Stomach (tissue), 9 donors: Measurements from ENCODE around the gene MYOZ3. TPM values are rescaled to one million over a fixed set of nuclear protein-coding genes. Genes with fewer than 3 reads are reported as not detected.

Experiments used
- DNase-seq, 2 donors: peaks; one replicate each; pipeline versions ENCODE4 v3.0.0 to v3.0.0-alpha.2; 2013 to 2019
- H3K27ac ChIP-seq, 5 donors: fragments of 200-600 bp in 4 of 5; sonication (generic) in 4 of 5; one replicate each; pipeline ENCODE4 v1.5.1; 2013 to 2019; ENCODE audit warnings: mild to moderate bottlenecking in 1 of 5, moderate library complexity in 1 of 5
- H3K27me3 ChIP-seq, 3 donors: fragments of 200-600 bp; sonication (generic); one replicate each; pipeline ENCODE4 v1.5.1; 2017 to 2019; ENCODE audit warnings: mixed run types in 1 of 3
- H3K36me3 ChIP-seq, 4 donors: fragments of 200-600 bp; sonication (generic); 1 replicate in 3 of 4; 2 replicates in 1 of 4; pipeline ENCODE4 v1.5.1; 2016 to 2019
- H3K4me1 ChIP-seq, 4 donors: fragments of 200-600 bp; sonication (generic); one replicate each; pipeline ENCODE4 v1.5.1; 2016 to 2019
- H3K4me3 ChIP-seq, 4 donors: fragments of 200-600 bp; sonication (generic) in 3 of 4; one replicate each; pipeline ENCODE4 v1.5.1; 2016 to 2019; ENCODE audit warnings: mild to moderate bottlenecking in 1 of 4
- H3K9me3 ChIP-seq, 4 donors: fragments of 200-600 bp; sonication (generic); one replicate each; pipeline ENCODE4 v1.5.1; 2016 to 2019
- CTCF ChIP-seq, 7 experiments: fragments of 450-650 bp in 4 of 7; fragments of 200-600 bp in 3 of 7; sonication (generic) in 3 of 7; IDR thresholded peaks; one replicate each; pipeline ENCODE4 v1.5.1; 2016 to 2019; ENCODE audit warnings: antibody characterized with exemption in 7 of 7, control low read depth in 2 of 7, mild to moderate bottlenecking in 1 of 7
- EP300 ChIP-seq: sonication (generic); formaldehyde crosslinking; IDR thresholded peaks from one replicate; pipeline ENCODE4 v1.6.1; 2017; ENCODE audit warnings: antibody characterized with exemption
- POLR2A ChIP-seq, 4 donors: fragments of 450-650 bp; IDR thresholded peaks; one replicate each; pipeline ENCODE4 v1.6.1; 2016; ENCODE audit warnings: antibody characterized with exemption in 4 of 4, control low read depth in 2 of 4, mild to moderate bottlenecking in 1 of 4, moderate library complexity in 1 of 4
- POLR2AphosphoS5 ChIP-seq, 3 donors: sonication (generic); formaldehyde crosslinking; IDR thresholded peaks; one replicate each; pipeline ENCODE4 v1.6.1; 2016; ENCODE audit warnings: antibody characterized with exemption in 3 of 3
- WGBS, 5 donors: extraction: QIAGEN DNeasy Blood & Tissue Kit in 3 of 5; methylation state at CpG; one replicate each; pipeline versions ENCODE4 v1.1.5 to v1.1.7; 2013 to 2018; 5-methylcytosine and 5-hydroxymethylcytosine counted together
- intact Hi-C: fragments of 100-400 bp; cut with DNase I; formaldehyde crosslinking; loops from one replicate; pipeline ENCODE4 v1.15.1; 2023; ENCODE audit warnings: low total_unique reads
- polyA plus RNA-seq, 3 donors: library from polyadenylated mRNA; stranded (reverse); fragments of 200-250 nt; gene quantifications; one replicate each; pipeline ENCODE4 v1.2.3, GENCODE V29; 2013
- total RNA-seq, 5 donors: library from RNA; depleted of rRNA; stranded (reverse); fragments of >200 nt; gene quantifications; one replicate each; pipeline versions ENCODE4 v1.1.0 to v1.2.3, GENCODE V29; 2014 to 2016
- donor health status: healthy with polysubstance abuse.
- donor health status: Bipolar disorder and iron deficiency.
- donor health status: healthy.

The MYOZ3 gene
- total and polyA plus RNA-seq, 8 donors = 0.23 to 1.8 (median 0.52) TPM; not detected in 4

- no peak for DNase-seq
- whole genome bisulfite sequencing, 5 donors = 84 to 89% (median 87%) methylated on average over 2 to 6 of the region's 6 CpGs
- peaks cover 53 to 84% (median 72%) of the 10 kb centered on the region in 4 donors for H3K4me1 ChIP-seq
- H3K4me3 ChIP-seq = no peak overlapping the region
- H3K27me3 ChIP-seq = peaks cover 0 to 3% (median 0%) of the 10 kb centered on the region in 3 donors
- TF ChIP-seq POLR2A (IDR thresholded peaks at IDR 0.05) = no peak
- TF ChIP-seq EP300 = no peak
- intact Hi-C loops = no loop called here
- H3K36me3 ChIP-seq = no peaks in the 10 kb centered on the region
- peak overlapping the region in 4 of 5 donors; percentile 33 to 92 (median 50) for H3K27ac ChIP-seq
- no peaks in the 10 kb centered on the region for H3K9me3 ChIP-seq
Observed at GRCh38 chr5:150630016-150630415, 31.0 kb upstream of the MYOZ3 start.

GRCh38 chr5:150630461-150631325, 30.4 kb upstream of the MYOZ3 start:
- no peak for DNase-seq
- intact Hi-C loops = no loop called here
- Histone ChIP-seq H3K4me3 (no peak overlapping the region), H3K4me1 (peaks cover 51 to 84% (median 69%) of the 10 kb centered on the region in 4 donors), H3K27ac (peak overlapping the region in 3 of 5 donors; percentile 58 to 92 (median 64)), H3K27me3 (no peaks in the 10 kb centered on the region), H3K9me3 (no peaks in the 10 kb centered on the region), H3K36me3 (no peaks in the 10 kb centered on the region)
- WGBS, 5 donors = 64 to 72% (median 70%) methylated on average over 9 of the region's 9 CpGs
- TF ChIP-seq POLR2A (IDR thresholded peaks at IDR 0.05) (no peak), POLR2AphosphoS5 (IDR thresholded peaks at IDR 0.05) (no peak), EP300 (no peak), CTCF (IDR thresholded peaks at IDR 0.05) (no peak)

- WGBS, 5 donors = 88 to 98% (median 96%) methylated on average over 6 of the region's 6 CpGs
- no peaks in the 10 kb centered on the region for H3K9me3 ChIP-seq
- no peaks in the 10 kb centered on the region for H3K36me3 ChIP-seq
- no peak for DNase-seq
- no peaks in the 10 kb centered on the region for H3K27me3 ChIP-seq
- intact Hi-C loops = no loop called here
- peak overlapping the region in 3 of 5 donors; percentile 58 to 92 (median 64) for H3K27ac ChIP-seq
- peaks cover 51 to 84% (median 67%) of the 10 kb centered on the region in 4 donors for H3K4me1 ChIP-seq
- TF ChIP-seq POLR2A (IDR thresholded peaks at IDR 0.05) (no peak), EP300 (no peak), CTCF (IDR thresholded peaks at IDR 0.05) (no peak), POLR2AphosphoS5 (IDR thresholded peaks at IDR 0.05) (no peak)
- H3K4me3 ChIP-seq = no peak overlapping the region
Observed at GRCh38 chr5:150631326-150631701, 29.7 kb upstream of the MYOZ3 start.

- intact Hi-C loops = no loop called here
- 60 to 65% (median 63%) methylated on average over 10 of the region's 10 CpGs for WGBS, 5 donors
- Histone ChIP-seq H3K4me3 (no peak overlapping the region), H3K27ac (peak overlapping the region in 4 of 5 donors; percentile 15 to 92 (median 61)), H3K27me3 (no peaks in the 10 kb centered on the region), H3K9me3 (no peaks in the 10 kb centered on the region), H3K4me1 (peaks cover 51 to 84% (median 67%) of the 10 kb centered on the region in 4 donors), H3K36me3 (no peaks in the 10 kb centered on the region)
- TF ChIP-seq EP300 (no peak), POLR2AphosphoS5 (IDR thresholded peaks at IDR 0.05) (peak in 1 of 3 donors; percentile 31)
- DNase-seq = no peak
Observed at GRCh38 chr5:150632305-150633160, 28.5 kb upstream of the MYOZ3 start.

GRCh38 chr5:150633429-150633828, 27.6 kb upstream of the MYOZ3 start:
- DNase-seq = no peak
- no peaks in the 10 kb centered on the region for H3K36me3 ChIP-seq
- no peaks in the 10 kb centered on the region for H3K27me3 ChIP-seq
- H3K9me3 ChIP-seq = no peaks in the 10 kb centered on the region
- peak overlapping the region in 3 of 5 donors; percentile 20 to 92 (median 64) for H3K27ac ChIP-seq
- no peak overlapping the region for H3K4me3 ChIP-seq
- TF ChIP-seq EP300 (no peak), POLR2AphosphoS5 (IDR thresholded peaks at IDR 0.05) (no peak)
- intact Hi-C loops = no loop called here
- 55 to 69% (median 58%) methylated on average over 2 of the region's 2 CpGs for WGBS, 5 donors
- peaks cover 51 to 84% (median 68%) of the 10 kb centered on the region in 4 donors for H3K4me1 ChIP-seq
